ENCODE results near the gene ATXN3L.

Gene ATXN3L

DNA sequence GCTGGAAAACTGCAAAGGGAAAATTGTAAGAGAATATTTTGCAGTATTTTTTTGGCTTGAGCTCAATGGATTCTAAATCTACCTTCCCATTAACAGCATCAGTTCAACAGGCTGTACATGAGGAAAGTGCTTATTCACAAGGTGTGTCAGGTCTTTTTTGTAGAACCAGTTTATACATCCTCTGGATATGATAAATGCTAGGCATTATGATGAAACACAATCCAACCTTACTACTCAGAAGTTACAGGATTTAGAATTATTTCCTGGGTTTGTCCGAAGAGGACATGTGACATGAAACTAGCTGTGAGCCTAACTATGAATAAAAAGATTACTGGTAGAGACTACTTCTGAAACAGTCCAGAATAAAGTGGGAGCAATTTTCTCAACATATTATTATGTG lies 49.5 kb downstream of the ATXN3L start:
- no peak for DNase-seq (ENCODE audit: extremely low read depth in 1 of 2, low read depth in 1 of 2)

DNA sequence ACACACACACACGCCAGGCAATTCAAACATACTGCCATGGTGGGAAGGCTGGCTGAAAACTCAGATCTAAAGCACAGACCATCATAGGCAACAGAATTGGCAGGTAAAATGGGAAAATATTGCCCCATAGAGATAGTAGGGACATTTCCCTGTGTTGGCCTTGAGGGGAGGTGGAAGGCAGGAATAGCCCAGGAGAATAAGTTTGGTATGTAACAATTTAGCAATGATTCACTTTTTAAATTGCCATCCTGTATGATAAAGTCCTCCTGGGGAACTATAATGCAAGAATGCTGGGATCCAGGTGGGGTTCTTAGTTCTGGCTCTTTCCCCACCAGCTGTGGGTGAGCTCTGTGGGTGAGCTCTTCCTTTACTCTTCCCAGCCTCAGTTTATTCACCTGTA lies 51.0 kb downstream of the ATXN3L start:
- no peak for DNase-seq (ENCODE audit: extremely low read depth in 1 of 2, low read depth in 1 of 2)
